HG02759 (cell line): Measurements from ENCODE around the gene WAPL.
A peak's percentile ranks its signal among the peaks of the same experiment; 100 is the strongest.

Experiments used
- ATAC-seq: cut with Tn5 transposase; IDR thresholded peaks from one replicate; pipeline ENCODE4 v1.9.1; 2021; ENCODE audit warnings: mild to moderate bottlenecking, moderate library complexity; ENCODE audit not compliant: unreplicated experiment

Gene WAPL

DNA sequence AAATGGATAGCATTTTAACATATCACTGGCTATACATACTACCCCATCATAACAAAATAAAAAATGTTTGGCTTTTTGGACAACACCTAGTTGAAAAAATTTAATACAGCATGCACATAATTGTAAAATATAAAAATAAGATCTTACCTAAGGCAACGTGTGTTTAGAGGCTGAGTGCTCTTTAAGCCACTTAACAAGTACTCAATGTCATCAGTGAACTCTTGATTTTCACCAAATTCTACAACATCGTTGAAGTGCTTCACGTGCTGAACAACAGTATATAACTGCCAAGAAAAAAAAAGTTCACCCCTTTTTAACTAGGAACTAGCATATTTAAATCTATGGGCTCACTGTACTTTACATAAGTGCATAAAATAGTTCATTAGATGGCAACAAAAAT, 49.5 kb downstream of the WAPL start:
- ATAC-seq: no peak

DNA sequence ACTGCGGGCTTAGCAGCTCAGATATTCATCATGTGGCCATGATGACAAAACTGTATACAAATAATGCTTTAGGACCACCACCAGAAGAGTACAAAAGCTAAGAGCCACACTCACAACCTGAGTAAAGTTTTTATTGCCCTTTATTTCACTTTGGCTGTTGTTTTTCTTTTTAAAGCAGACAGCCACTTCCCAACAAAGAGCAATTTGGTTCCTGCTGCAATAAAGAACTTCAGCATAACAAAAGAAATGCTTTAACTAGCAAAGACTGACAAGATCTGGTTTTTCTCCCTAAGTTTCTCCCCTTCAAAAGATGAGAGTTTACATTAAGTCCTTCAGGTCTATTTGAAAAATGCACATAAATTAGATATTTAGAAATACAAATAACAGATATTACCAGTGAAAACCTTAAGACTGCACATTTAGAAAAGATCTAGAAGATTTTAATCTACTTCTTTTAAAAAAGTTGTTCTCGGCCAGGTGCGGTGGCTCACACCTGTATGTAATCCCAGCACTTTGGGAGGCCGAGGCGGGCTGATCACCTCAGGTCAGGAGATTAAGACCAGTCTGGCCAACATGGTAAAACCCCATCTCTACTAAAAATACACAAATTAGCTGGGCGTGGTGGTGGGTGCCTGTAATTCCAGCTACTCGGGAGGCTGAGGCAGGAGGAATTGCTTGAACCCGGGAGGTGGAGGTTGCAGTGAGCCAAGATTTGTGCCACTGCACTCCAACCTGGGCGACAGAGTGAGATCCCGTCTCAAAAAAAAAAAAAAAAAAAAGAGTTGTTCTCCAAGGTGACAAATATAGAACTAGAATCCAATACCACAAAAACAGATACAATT, 59.4 kb downstream of the WAPL start:
- ATAC-seq: no peak

DNA sequence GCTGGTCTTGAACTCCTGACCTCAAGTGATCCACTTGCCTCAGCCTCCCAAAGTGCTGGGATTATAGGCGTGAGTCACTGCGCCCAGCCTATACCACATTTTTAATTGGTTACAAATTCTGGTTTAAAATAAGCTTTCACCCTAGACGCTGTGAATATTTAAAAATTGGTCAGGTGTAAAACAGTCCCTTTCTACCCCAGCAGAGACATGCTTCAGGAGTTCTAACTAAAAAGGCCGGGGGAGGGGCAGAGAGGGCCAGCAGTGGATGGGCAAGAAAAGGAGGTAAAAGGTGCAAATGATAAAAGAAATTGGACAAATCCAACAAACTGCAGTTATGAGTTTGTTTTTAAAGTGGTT, 70.0 kb downstream of the WAPL start:
- peak; percentile 76 for ATAC-seq

DNA sequence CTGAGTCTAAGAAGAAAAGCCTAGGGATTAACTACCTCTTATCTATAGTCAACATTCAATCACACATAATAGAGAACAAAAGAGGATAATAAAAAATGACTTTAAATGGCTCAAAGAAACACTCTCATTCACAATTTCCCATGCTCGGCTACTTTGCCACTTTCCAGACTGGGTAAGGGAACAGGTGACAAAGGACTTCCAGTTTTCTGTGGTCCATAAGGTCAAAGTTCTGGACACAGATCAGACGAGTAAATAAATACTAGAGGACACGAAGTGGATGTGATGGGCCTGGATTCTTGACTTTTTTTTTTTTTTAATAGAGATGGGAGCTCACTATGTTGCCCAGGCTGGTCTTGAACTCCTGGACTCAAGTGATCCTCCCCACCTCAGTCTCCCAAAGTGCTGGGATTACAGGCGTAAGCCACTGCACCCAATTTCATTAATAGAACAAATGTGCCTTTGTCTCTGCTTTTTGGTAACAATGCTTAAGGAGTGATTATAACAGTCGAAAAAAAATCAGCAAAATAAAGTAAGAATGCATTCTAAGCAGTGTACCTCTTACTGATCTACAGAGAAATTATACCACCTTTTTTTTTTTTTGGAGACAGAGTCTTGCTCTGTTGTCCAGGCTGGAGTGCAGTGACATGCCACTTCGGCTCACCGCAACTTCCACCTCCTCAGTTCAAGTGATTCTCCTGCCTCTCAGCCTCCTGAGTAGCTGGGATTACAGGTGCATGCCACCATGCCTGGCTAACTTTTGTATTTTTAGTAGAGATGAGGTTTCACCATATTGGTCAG, 70.6 kb downstream of the WAPL start:
- ATAC-seq: no peak

DNA sequence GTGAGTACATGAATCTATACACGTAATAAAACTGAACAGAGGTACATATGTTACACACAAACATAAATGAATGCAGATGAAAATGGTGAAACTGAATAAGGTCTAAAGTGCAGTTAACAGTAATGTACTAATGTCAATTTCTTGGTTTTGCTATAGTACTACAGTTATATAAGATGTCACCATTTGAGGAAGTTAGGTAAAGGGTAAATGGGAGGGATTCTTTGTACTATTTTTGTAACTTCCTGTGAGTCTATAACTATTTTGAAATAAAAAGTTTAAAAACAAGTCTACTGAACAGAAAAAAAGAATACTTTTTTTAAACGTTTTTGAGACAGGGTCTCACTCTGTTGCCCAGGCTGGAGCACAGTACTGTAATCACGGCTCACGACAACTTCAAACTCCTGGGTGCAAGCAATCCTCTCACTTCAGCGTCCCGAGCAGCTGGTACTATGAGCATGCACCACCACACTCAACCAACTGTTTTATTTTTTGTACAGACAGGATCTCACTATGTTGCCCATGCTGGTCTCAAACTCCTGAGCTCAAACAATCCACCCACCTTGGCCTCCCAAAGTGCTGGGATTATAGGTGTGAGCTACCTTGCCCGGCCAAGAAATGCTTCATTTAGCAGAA, 71.5 kb downstream of the WAPL start:
- no peak for ATAC-seq

DNA sequence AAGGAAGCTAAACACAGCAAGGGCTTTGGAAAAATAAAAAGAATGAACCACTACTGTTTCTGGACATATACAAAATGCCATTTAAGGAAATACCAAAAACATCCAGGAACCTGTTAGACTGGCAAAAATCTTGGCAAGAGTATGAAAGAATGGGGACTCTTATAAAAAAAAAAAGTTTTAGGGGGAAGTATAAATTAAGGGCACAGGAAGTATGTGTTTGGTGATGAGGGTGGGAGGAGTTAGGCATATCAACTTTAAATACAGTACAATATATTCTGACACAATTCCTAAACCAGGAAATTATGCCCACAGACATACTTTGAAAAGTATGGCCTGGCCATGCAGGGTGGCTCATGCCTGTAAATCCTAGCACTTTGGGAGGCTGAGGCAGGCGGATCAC, 74.2 kb downstream of the WAPL start:
- no peak for ATAC-seq

DNA sequence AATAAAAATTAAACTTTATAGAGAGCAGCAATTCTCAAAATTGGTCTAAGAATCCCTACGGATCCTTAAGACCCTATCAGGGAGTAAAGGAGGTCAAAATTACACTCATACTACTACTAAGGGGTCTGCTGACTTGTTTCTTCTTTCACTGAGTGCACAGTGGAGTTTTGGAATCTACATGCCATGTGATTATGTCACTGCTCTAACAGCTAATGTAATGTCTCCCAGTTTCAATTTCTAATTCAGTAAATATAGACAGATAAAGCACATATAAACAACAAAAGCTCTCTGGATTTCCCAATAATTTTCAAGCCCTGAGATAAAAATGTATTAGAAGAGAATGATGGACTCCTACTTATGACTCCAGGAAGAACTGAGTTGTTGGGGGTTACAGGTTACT, 74.6 kb downstream of the WAPL start:
- ATAC-seq: no peak

DNA sequence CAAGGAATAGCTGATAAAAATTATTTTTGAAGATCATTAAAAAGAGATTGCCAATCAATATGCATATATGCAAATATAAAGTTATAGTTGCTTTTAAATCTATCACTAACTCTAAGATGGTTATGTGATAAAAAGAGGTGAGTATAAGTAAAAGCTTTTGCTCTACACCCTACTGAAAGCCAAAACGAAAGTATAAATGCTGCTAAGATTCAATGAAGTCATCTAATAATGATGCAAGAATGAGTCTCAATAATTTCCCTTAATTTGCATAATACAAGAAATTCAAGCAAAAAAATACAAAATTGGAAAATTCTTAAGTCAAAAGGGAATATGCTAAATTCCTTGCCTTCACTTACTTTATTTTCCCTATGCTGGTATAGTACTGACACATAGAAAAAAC, 75.2 kb downstream of the WAPL start:
- no peak for ATAC-seq

DNA sequence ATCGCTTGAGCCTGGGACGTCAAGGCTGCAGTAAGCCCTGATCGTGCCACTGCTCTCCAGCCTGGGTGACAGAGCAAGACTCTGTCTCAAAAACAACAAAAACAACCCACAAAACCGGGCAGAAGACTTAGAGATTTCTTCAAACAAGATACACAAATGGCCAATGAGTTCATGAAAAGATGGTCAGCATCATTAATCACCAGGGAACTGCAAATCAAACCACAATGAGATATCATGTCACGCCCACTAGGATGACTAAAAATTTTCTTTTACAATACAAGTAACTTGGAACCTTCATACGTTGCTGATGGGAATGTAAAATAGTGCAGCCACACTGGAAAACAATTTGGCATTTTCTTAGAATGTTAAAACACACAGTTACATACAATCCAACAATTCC, 77.7 kb downstream of the WAPL start:
- ATAC-seq: no peak

DNA sequence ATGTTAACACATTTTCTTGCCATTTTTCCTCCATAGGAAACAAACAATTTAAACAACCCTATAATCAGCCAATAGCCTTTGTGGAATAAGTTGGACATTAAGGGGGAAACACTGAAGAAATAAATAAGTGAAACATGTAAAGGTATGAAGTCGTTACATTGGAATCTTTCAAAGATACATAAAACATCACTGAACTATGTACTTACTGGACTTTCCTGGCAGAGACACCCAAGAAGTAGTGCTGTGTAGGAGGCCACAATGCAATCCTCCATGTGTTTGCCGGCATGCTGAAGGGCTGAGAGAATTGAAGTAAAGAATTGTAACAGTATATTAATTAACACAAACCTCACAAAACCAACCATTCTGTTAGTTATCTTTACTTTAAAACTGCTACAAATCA, 78.5 kb downstream of the WAPL start:
- ATAC-seq: no peak

DNA sequence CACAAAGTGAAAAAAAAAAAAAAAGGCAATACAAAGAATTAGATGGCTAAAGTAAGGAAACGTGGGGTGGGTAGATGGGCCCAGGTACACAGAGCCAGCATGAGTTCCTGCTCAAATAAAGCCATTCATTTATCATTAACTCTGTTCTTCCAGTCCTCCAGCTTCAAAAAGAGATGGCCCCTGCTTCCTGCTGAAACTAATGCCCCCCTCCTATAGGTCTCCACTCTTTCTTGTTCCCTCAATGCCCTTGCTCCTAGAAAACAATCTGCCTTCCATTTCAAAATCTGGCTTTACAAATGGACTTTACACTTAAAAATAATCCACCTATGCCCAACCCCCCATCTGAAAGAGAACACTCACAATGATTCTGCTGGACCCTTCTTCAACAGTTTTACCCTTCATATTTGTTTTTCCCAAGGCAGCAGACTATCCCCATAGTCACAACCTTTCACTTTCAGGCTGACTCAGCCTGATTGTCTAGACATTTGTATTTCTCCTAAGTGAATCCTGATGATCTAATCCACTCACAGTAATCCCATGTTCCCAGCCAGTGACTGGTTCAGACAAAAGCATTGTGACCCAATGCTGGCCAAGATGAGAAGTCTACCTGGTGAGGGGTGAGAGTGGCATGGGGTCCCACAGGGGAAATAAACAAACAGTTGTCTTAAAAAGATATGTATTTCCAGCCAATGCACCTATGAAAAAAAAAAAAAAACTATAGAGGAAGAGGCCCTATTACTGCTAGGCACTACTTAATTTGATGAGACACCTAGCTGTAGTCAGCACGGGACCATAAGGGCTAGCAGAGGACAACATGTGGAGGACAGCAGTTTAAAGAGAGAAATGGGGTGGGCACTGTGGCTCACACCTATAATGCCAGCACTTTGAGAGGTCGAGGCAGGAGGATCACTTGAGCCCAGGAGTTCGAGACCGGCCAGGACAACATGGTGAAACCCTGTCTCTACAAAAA, 80.4 kb downstream of the WAPL start:
- peak; percentile 56 for ATAC-seq

DNA sequence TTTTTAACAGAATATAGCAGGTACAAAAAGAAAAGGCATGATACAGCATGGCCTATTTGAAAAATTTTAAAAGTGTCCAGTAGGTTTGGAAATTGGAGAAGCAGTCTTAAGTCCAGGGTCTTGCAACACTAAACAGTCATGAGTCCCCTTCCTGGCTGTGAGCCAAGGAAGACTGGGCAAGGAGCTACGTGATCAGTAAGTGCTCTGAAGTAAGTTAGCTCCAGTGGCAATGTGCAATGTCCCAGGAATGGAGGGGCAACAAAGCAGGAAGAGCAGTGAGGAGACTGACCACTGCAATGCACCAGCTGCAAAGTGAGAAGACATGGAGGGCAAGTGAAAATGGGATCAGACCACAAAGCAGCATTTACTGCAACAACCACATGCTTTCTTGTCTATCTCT, 82.0 kb downstream of the WAPL start:
- no peak for ATAC-seq

DNA sequence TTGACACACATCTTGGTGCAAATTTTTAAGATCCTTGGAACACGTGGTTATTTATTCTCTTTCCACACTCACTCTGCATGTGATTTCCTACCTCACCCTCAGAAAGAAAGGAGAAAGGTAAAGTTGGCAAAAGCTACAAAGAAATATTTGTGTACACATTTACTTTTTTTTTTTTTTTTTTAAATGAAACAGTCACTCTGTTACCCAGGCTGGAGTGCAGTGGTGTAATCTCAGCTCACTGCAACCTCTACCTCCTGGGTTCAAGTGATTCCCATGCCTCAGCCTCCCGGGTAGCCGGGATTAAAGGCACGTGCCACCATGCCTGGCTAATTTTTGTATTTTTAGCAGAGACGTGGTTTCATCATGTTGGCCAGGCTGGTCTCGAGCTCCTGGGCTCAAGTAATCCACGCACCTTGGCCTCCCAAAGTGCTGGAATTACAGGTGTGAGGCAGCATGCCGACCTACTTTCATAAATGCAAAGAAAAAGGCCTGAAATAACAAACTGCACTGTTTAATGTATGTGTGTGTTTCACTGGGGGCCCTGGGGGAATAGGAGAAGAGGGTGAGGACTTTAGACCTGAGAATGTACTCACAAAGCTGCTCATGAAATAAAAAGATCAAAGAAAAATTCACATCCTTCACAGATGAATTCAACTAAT, 83.4 kb downstream of the WAPL start:
- no peak for ATAC-seq

DNA sequence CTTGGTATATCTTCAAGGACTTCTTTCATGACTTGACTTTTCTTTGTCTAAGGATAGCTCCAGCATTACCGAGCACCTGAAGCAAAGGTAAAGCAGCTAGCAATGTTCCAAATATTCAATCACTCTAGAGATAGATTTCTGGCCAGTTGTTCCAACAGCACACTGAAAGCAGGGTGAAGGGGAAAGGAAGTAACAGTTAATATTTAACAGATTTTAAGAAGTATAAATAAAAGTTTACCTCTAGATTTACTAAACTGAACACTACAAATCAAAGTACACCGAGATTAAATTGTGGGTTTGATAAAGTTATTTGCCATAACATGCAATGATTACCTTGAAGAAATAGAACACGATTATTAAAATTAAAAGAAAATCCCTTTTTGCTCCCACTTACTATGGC, 84.1 kb downstream of the WAPL start:
- no peak for ATAC-seq

DNA sequence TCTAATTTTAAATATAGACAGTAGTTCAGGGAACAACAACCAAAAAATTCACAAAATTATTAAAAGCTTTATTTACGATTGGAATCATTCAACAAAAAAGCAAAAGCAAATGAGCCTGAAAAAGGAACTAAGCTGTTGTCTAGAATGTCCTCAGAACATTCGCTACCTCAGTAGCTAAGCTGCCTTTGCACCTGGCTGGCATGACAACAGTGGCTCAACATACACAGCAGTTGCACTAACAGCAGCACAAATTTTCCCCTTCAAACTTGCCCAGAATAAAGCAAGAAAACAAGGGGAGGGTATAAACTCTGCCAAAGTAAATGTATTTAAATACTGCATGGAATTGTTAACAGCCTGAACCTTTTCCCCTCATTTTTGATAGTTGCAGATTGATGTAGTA, 84.6 kb downstream of the WAPL start:
- no peak for ATAC-seq

DNA sequence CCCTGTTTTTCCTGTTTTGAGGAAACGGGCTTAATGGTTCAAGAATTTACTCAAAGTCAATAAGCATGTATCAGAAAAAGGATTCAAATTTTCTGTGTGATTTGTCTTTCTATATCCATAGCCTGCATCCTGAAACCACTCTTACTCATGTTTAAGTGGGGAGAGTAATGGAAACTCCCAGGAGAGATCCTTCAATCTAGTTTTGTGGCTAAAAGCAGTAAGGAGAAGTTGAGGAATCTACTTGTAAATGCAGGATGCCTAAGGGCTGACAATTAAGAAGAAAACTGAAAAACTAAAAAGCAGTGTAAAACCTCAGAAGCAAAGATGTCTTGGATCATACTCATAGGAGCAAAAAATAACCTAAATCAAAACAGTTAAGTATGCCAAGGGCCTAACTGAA, 86.9 kb downstream of the WAPL start:
- no peak for ATAC-seq

DNA sequence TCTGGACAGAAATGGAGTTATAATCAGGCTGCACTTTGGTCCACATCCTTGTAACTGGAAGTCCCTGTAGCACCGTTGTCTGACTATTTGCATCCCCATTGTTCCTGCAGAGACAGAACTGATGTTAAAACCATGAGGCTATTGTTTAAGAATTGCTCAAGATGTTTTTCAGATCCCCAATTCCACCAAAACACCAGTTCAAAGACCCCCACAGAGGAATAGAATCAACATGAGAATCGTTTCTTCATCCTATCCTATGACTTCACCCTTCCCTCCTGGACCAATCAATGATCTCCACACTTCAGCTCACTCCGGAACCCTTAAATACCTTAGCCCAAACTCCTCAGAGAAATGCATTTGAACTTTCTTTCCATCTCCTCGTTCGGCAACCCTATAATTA, 97.9 kb downstream of the WAPL start:
- ATAC-seq: no peak

DNA sequence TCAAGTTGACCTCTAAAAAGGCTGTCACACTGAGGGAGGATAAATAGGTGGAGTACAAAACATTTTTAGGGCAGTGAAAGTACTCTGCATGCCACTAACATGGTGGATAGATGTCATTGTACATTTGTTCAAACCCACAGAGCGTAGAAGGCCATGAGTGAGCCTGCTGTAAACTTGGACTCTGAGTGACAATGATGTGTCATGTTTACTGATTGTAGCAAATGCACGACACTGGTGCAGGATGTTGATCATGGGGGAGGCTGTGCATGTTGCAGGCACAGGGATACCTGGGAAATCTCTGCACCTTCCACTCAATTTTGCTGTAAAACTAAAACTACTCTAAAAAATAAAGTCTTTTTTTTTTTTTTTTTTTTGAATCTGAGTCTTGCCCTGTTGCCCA, 102.5 kb downstream of the WAPL start:
- no peak for ATAC-seq

DNA sequence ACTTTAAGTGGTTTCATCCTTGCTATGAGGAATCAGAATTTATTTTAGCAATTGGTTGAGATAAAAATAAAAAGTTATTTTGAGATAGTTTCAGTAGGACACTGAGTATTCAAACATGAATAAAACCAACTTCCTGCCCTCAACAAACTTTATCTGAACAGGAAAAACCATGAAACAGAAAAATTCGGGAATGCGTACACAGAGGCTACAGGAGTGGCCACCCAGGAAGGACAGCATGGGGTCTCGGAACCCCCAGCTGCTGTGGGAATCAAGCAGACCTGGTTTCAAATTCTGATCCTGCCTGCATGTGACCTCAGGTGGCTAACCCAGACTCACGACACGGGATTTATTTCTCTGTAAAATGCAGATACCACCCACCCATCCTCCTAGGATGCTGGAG, 106.0 kb downstream of the WAPL start:
- no peak for ATAC-seq

DNA sequence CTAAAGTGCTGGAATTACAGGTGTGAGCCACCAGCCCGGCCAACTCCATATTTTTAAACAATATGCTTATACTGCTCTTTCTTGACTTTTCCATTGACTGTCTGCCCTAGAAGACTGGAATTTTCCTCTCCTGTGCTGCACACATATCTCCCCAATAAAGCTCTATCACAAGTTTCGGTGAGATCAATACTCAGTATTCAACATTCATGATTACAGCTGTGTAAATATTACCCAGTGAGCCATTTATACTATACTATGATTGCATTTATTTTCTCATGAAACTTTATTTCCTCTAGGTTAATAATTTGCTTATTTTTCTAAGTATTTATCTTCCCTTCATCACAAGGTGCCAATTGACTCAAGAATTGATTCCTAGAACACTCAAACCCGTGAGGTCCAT, 106.5 kb downstream of the WAPL start:
- no peak for ATAC-seq
